ENCODE data around the gene CD9.

Gene CD9

GRCh38 chr12:6277982-6278438, 77.8 kb downstream of the CD9 start:
- DNase-seq = no peak

DNA sequence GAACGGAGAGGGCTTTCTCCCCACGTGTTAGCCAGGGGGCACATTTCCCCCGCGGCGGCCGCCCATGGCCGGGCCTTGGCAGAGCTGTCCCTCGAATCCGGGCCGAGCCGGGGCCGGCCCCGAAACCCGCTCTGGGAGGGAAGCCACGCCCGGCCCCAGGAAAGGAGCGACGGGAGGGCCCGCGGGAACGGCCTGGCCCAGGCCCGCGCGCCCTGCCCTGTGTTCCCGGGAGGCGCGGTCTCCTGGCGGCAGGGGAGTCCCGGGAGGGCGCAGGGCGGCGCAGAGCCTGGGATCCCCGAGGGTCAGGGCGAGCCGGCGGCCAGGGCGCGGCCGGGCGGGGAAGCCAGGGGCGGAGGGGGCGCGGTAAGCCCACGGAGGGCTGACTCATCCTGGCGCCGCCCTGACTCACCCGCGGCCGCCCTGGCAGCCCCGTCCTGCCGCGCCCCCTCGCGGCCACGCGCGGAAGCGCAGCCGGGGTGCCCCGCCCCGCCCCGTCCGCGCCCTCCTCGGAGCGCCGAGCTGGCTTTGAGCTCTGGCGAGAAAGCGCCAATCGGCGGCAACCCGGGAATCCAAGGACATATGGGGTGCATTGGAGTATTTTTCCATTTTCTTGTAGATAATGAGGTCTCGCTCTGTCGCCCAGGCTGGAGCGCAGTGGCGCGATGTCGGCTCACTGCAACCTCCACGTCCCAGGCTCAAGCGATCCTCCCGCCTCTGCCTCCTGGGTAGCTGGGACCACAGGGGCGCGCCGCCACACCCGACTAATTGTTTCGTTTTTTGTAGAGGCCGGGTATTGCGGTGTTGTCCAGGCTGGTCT, 78.4 kb downstream of the CD9 start:
- DNase-seq = no peak

GRCh38 chr12:6279256-6279628, 79.0 kb downstream of the CD9 start:
- DNase-seq = no peak

- DNase-seq = no peak
Measured at GRCh38 chr12:6279631-6280030, 79.4 kb downstream of the CD9 start.

GRCh38 chr12:6280053-6280469, 79.9 kb downstream of the CD9 start:
- DNase-seq = no peak

- DNase-seq = no peak
Measured at GRCh38 chr12:6280672-6281071, 80.5 kb downstream of the CD9 start.

GRCh38 chr12:6281081-6281809, 81.0 kb downstream of the CD9 start:
- DNase-seq = no peak

DNA sequence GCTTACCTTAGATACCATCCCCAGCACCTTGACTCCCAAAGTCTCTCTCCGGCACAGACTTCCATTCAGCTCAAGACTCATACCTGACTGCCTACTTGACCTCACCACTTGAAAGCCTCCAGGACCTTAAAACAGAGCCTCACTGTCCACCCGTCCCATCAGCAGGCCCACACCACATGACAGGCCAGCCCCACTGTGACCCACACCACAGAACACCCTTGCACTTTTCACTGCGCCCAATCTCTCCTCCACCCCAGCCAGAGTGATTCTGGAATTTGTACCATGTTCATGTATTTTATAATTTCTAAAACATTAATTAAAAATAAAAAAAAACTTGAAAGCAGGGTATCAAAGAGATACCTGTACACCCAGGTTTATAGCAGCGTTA, 82.2 kb downstream of the CD9 start:
- DNase-seq = no peak

DNA sequence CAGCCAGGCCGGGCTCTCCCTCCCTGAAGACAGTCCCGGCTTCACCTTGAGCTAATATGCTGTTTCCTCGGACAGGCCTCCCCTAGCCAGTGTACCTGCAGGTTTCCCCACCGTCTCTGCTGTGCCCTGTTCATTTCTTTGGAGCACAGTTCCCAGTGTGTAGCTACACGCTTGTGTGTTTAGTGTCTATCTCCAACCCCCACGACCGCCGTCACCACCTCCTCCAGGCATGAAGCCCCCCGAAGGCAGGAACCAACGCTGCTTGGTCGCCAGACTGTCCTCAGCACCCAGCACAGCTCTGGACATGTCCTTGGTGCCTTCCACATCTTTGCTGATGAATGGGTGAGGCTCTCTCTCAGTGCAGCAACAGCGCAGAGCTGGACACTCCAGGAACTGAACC, 84.1 kb downstream of the CD9 start:
- no peak for DNase-seq

DNA sequence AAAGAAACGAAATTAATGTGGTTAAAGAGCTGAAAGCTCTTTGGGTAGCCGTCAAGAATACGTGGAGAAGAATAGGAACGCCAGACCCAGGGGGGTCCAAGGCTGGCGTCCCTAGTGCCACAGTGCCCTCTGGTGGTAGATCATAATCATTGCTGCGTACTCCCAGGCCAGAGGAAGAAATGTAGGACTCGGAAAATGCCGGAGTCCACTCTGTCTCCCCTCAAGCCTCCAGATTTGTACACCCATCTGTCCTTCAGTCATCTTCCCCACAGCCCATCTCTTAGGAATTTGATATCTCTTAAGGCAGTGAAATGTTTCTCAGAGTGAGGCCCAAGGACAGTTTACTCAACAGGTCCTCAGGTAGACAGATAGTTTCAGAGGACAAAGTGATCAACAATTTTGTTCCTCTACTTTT, 84.9 kb downstream of the CD9 start:
- no peak for DNase-seq

- DNase-seq = no peak
Measured at GRCh38 chr12:6285532-6286306, 85.5 kb downstream of the CD9 start.
